Astrocyte (in vitro differentiated cells and primary cell): ENCODE results near the gene IL36G.

Experiments
- EZH2 ChIP-seq: IDR thresholded peaks from 2 replicates; pipeline ENCODE4 v1.6.1; 2012; ENCODE audit warnings: mild to moderate bottlenecking, low read length, inconsistent platforms; ENCODE audit not compliant: insufficient read depth
- TF ChIP-seq, protein P1 (sequence below): IDR thresholded peaks from 2 replicates; pipeline ENCODE4 v1.5.1; 2011; ENCODE audit warnings: low read depth, mild to moderate bottlenecking, inconsistent platforms, low read length, moderate library complexity; ENCODE audit not compliant: insufficient read depth

DNA sequence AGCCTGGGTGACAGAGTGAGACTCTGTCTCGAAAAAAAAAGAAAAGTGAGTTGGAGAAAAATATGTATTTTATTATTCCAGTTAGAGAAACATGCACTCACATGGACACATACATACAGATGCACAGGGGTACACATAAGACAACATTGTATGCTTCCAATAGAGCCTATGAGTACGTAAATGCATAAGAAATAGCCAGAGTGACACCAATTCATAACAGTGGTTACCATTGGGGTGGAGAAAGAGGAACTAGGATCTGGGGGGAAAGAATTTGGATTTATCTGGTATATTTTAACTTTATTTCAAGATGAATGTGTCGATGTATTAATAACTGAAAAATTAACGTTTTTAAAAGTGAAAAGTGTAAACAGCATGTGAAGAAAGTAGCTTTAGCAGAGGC lies 43.5 kb downstream of the IL36G start:
- TF ChIP-seq, protein P1, sequence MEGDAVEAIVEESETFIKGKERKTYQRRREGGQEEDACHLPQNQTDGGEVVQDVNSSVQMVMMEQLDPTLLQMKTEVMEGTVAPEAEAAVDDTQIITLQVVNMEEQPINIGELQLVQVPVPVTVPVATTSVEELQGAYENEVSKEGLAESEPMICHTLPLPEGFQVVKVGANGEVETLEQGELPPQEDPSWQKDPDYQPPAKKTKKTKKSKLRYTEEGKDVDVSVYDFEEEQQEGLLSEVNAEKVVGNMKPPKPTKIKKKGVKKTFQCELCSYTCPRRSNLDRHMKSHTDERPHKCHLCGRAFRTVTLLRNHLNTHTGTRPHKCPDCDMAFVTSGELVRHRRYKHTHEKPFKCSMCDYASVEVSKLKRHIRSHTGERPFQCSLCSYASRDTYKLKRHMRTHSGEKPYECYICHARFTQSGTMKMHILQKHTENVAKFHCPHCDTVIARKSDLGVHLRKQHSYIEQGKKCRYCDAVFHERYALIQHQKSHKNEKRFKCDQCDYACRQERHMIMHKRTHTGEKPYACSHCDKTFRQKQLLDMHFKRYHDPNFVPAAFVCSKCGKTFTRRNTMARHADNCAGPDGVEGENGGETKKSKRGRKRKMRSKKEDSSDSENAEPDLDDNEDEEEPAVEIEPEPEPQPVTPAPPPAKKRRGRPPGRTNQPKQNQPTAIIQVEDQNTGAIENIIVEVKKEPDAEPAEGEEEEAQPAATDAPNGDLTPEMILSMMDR: no peak
- no peak for TF ChIP-seq EZH2
